HG03520 (cell line): ENCODE measurements around the gene AUNIP.

ENCODE experiments used
- ATAC-seq: cut with Tn5 transposase; IDR thresholded peaks from one replicate; pipeline ENCODE4 v1.9.1; 2021; ENCODE audit warnings: mild to moderate bottlenecking, moderate library complexity; ENCODE audit not compliant: unreplicated experiment

AUNIP gene

GRCh38 chr1:25813071-25813733, 46.1 kb downstream of the AUNIP start:
- no peak for ATAC-seq

- ATAC-seq: no peak
These were observed 47.7 kb downstream of the AUNIP start for GRCh38 chr1:25811384-25812082.

GRCh38 chr1:25810341-25811299, 48.6 kb downstream of the AUNIP start:
- no peak for ATAC-seq

- no peak for ATAC-seq
These were observed 49.3 kb downstream of the AUNIP start for GRCh38 chr1:25809929-25810328.

- ATAC-seq: no peak
These were observed 49.9 kb downstream of the AUNIP start for GRCh38 chr1:25809283-25809926.

- no peak for ATAC-seq
These were observed 50.6 kb downstream of the AUNIP start for GRCh38 chr1:25808481-25809244.

- no peak for ATAC-seq
These were observed 51.5 kb downstream of the AUNIP start for GRCh38 chr1:25807480-25808390.

GRCh38 chr1:25806418-25806817, 52.8 kb downstream of the AUNIP start:
- no peak for ATAC-seq

GRCh38 chr1:25805863-25806225, 53.4 kb downstream of the AUNIP start:
- no peak for ATAC-seq

GRCh38 chr1:25804964-25805862, 54.0 kb downstream of the AUNIP start:
- ATAC-seq: no peak

- ATAC-seq: no peak
These were observed 54.9 kb downstream of the AUNIP start for GRCh38 chr1:25804244-25804963.

- ATAC-seq: no peak
These were observed 55.9 kb downstream of the AUNIP start for GRCh38 chr1:25803368-25803767.

GRCh38 chr1:25802915-25803314, 56.3 kb downstream of the AUNIP start:
- ATAC-seq: no peak

GRCh38 chr1:25800703-25801377, 58.4 kb downstream of the AUNIP start:
- no peak for ATAC-seq

GRCh38 chr1:25799935-25800702, 59.1 kb downstream of the AUNIP start, which contains the start of gene SELENON:
TSS of gene SELENON (plus strand) at chr1:25800193. CDS start at chr1:25800231, 38 bp downstream.
- ATAC-seq: no peak

- ATAC-seq: no peak
These were observed 59.8 kb downstream of the AUNIP start for GRCh38 chr1:25799352-25799934.
